Upper lobe of right lung (tissue), 1 donor: ENCODE data around the gene PARD3. TPM values are rescaled to one million over a fixed set of nuclear protein-coding genes. Genes with fewer than 3 reads are reported as not detected.
A peak's percentile ranks its signal among the peaks of the same experiment; 100 is the strongest.

Experiments used
- ATAC-seq: fragments of 200-7000 bp; cut with Tn5 transposase; one replicate; pipeline ENCODE4 v1.9.1; 2020; ENCODE audit warnings: mild to moderate bottlenecking, moderate library complexity
- DNase-seq: peaks from one replicate; pipeline ENCODE4 v3.0.0-alpha.2; 2020
- H3K27ac ChIP-seq: fragments of 200-600 bp; one replicate; pipeline ENCODE4 v1.8.0; 2022
- H3K27me3 ChIP-seq: fragments of 200-600 bp; one replicate; pipeline ENCODE4 v1.8.0; 2022; ENCODE audit warnings: mild to moderate bottlenecking
- H3K36me3 ChIP-seq: fragments of 200-600 bp; one replicate; pipeline ENCODE4 v1.8.0; 2022
- H3K4me1 ChIP-seq: fragments of 200-600 bp; one replicate; pipeline ENCODE4 v1.8.0; 2022
- H3K4me3 ChIP-seq: fragments of 200-600 bp; one replicate; pipeline ENCODE4 v1.8.0; 2022; ENCODE audit warnings: mild to moderate bottlenecking
- H3K9me3 ChIP-seq: fragments of 200-600 bp; one replicate; pipeline ENCODE4 v1.8.0; 2022
- intact Hi-C: fragments of 100-400 bp; cut with DNase I; formaldehyde crosslinking; loops from one replicate; pipeline ENCODE4 v1.11.0; 2022
- total RNA-seq: library from RNA; stranded (reverse); fragmentation: NEBNext Ultra II Directional; extraction: Animal tissue kit (Norgen Biotek cat#: 25700); gene quantifications from one replicate; pipeline ENCODE4 v1.2.1, GENCODE V29; 2021
- TF ChIP-seq, protein P1 (sequence below): fragments of 200-600 bp; IDR thresholded peaks from one replicate; pipeline ENCODE4 v1.8.0; 2022; ENCODE audit warnings: antibody characterized with exemption
- donor health status: DM: no; HTN: yes; CAD: no; lungs with severe emphysema.

PARD3 gene
- total RNA-seq, 1 donor from 2014 or later: 38.5 TPM

DNA sequence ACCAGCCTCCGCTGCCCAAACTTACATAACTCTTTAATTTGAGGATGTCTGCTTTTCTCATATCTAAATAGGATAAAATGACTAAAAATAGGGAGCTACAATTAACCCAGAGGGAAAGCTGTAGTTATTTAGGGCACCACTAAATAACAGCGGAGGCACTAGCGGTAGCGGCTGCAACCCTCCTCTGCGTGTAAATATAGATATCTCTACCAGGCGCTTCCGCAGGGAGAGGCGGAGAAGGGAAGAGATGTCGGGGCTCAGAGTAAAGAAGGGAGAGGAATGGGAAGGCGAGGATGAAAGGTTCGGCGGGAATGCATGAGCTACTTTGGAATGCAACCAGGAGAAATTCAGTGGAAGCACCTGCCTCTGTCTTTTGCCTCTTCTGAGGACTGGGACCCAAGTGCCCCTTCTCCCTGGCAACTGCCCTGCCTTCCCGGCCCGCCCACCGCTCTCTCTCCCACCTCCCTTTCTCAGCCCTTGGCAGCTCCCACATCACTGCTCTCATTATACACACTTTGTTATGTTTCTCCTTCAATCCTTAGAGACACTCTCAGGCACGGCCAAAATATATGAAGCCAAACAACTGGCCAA, 698.3 kb downstream of the PARD3 start:
- Histone ChIP-seq H3K27ac (no peak overlapping the region), H3K4me1 (peaks cover 7% of the 10 kb centered on the region), H3K9me3 (no peaks in the 10 kb centered on the region), H3K4me3 (peak overlapping the region; percentile 2), H3K27me3 (no peaks in the 10 kb centered on the region), H3K36me3 (no peaks in the 10 kb centered on the region)
- no peak for DNase-seq
- ATAC-seq: no peak
- intact Hi-C loops: no loop called here
- TF ChIP-seq, protein P1, sequence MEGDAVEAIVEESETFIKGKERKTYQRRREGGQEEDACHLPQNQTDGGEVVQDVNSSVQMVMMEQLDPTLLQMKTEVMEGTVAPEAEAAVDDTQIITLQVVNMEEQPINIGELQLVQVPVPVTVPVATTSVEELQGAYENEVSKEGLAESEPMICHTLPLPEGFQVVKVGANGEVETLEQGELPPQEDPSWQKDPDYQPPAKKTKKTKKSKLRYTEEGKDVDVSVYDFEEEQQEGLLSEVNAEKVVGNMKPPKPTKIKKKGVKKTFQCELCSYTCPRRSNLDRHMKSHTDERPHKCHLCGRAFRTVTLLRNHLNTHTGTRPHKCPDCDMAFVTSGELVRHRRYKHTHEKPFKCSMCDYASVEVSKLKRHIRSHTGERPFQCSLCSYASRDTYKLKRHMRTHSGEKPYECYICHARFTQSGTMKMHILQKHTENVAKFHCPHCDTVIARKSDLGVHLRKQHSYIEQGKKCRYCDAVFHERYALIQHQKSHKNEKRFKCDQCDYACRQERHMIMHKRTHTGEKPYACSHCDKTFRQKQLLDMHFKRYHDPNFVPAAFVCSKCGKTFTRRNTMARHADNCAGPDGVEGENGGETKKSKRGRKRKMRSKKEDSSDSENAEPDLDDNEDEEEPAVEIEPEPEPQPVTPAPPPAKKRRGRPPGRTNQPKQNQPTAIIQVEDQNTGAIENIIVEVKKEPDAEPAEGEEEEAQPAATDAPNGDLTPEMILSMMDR: no peak

DNA sequence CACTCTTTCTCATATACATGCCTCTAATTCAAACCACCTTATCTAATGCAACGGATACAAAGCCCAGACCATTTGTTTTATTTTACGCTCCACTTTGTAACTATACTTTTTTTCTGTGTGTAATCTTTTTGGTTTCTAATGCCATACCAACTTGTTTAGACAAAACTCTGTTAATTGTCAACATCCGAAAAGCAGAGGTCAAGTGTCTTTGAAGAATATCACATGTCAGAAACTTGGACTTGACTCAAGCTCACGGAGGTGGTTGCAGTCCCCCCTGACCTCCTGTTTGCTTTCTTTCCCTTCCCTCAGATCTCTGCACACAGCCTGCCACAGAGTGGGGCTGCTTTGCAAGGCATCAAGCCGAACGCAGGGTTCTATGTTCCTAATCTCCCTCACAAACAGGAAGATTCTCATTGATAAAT, 698.9 kb downstream of the PARD3 start:
- Histone ChIP-seq H3K9me3 (no peaks in the 10 kb centered on the region), H3K27ac (no peak overlapping the region), H3K36me3 (no peaks in the 10 kb centered on the region), H3K27me3 (no peaks in the 10 kb centered on the region), H3K4me3 (peak overlapping the region; percentile 2), H3K4me1 (peaks cover 2% of the 10 kb centered on the region)
- ATAC-seq (peak; percentile 48), DNase-seq (no peak)
- TF ChIP-seq, protein P1: peak; percentile 9
- intact Hi-C loops: no loop called here

DNA sequence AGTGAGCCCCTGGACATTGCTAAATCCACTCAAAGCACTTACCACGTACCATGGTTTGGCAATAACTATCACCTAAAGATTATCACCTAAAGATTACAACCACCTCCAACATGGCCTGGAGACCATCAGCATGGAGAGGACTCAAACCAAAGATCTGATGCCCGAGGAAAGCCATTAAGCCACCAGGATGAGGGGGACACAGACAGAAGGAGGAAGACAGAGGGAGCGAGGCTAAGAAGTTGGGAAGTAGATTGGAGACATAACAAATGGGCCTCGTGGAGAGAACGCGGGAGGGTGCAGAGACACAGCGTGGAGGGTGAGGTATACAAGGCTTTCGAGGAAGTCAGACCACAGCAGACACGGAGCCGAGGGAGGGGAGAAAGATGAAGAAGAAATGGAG, 700.2 kb downstream of the PARD3 start:
- no peaks in the 10 kb centered on the region for H3K36me3 ChIP-seq
- no peak overlapping the region for H3K4me3 ChIP-seq
- H3K27ac ChIP-seq: no peak overlapping the region
- no peaks in the 10 kb centered on the region for H3K9me3 ChIP-seq
- ATAC-seq (no peak), DNase-seq (no peak)
- TF ChIP-seq, protein P1: no peak
- no peaks in the 10 kb centered on the region for H3K4me1 ChIP-seq
- no peaks in the 10 kb centered on the region for H3K27me3 ChIP-seq
- intact Hi-C loops: no loop called here

DNA sequence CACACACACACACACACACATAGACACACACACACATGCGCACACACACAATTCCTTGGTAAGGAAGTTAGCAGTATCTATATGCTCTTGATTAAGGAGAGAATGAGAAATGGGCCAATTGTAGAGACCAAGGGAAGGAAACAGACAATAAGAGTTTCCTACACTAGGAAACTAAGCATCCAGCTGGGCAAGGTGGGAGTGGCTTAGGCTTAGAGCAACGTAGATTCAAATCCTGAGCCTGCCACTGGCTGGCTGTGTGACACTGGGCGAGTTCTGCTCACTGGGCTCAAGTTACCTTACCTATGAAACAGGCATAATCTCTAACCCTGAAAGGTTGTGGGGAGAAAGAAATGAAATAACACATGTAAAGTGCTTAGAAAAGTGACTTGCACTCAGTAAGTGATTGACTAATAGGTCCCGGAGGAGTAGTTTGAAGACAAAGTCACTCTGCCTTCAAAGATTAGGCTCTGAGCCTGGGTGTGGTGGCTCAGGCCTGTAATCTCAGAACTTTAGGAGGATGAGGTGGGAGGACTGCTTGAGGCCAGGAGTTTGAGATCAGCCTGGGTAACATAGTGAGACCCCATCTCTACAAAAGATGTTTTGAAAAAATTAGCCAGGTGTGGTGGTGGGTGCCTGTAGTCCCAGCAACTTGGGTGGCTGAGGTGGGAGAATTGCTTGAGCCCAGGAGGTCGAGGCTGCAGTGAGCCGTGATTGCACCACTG, 701.4 kb downstream of the PARD3 start:
- DNase-seq: no peak
- Histone ChIP-seq H3K27ac (peak overlapping the region; percentile 6), H3K4me1 (no peaks in the 10 kb centered on the region), H3K9me3 (no peaks in the 10 kb centered on the region), H3K36me3 (no peaks in the 10 kb centered on the region), H3K27me3 (no peaks in the 10 kb centered on the region), H3K4me3 (no peak overlapping the region)
- ATAC-seq: no peak
- intact Hi-C loops: no loop called here
- TF ChIP-seq, protein P1: no peak

GRCh38 chr10:34112171-34112782, 702.8 kb downstream of the PARD3 start:
- no peak overlapping the region for H3K4me3 ChIP-seq
- no peak for DNase-seq
- no peaks in the 10 kb centered on the region for H3K9me3 ChIP-seq
- H3K36me3 ChIP-seq: no peaks in the 10 kb centered on the region
- H3K4me1 ChIP-seq: no peaks in the 10 kb centered on the region
- TF ChIP-seq, protein P1: no peak
- intact Hi-C loops: no loop called here
- no peak overlapping the region for H3K27ac ChIP-seq
- ATAC-seq: no peak
- no peaks in the 10 kb centered on the region for H3K27me3 ChIP-seq
